Heart left ventricle (tissue), 16 donors: ENCODE results near the gene TEX36. TPM values are rescaled to one million over a fixed set of nuclear protein-coding genes. Genes with fewer than 3 reads are reported as not detected.

Source experiments
- ATAC-seq, 4 donors: fragments of 200-7000 bp; cut with Tn5 transposase; one replicate each; pipeline ENCODE4 v1.9.1; 2020 to 2022; ENCODE audit warnings: moderate library complexity in 4 of 4, mild to moderate bottlenecking in 3 of 4, moderate number of reproducible peaks in 1 of 4
- DNase-seq, 5 donors: peaks; one replicate each; pipeline ENCODE4 v3.0.0-alpha.2; 2020
- H3K27ac ChIP-seq, 12 donors: fragments of 200-600 bp; sonication (generic) in 4 of 12; one replicate each; pipeline versions ENCODE4 v1.5.0 to v1.8.0; 2016 to 2022; ENCODE audit warnings: mild to moderate bottlenecking in 2 of 12
- H3K27me3 ChIP-seq, 9 donors: fragments of 200-600 bp; sonication (generic) in 2 of 9; one replicate each; pipeline versions ENCODE4 v1.5.1 to v1.8.0; 2016 to 2022; ENCODE audit warnings: mild to moderate bottlenecking in 3 of 9
- H3K36me3 ChIP-seq, 9 donors: fragments of 200-600 bp; sonication (generic) in 2 of 9; one replicate each; pipeline versions ENCODE4 v1.5.0 to v1.8.0; 2018 to 2022; ENCODE audit warnings: mild to moderate bottlenecking in 2 of 9
- H3K4me1 ChIP-seq, 12 donors: fragments of 200-600 bp; sonication (generic) in 4 of 12; one replicate each; pipeline versions ENCODE4 v1.5.0 to v1.8.0; 2016 to 2022; ENCODE audit warnings: mild to moderate bottlenecking in 3 of 12
- H3K4me3 ChIP-seq, 12 donors: fragments of 200-600 bp; sonication (generic) in 4 of 12; one replicate each; pipeline versions ENCODE4 v1.5.0 to v1.8.0; 2017 to 2022; ENCODE audit warnings: mild to moderate bottlenecking in 9 of 12, moderate library complexity in 4 of 12
- H3K9me3 ChIP-seq, 12 donors: fragments of 200-600 bp; sonication (generic) in 4 of 12; one replicate each; pipeline versions ENCODE4 v1.5.0 to v1.8.0; 2016 to 2022; ENCODE audit warnings: mild to moderate bottlenecking in 1 of 12
- POLR2A ChIP-seq, 2 donors: fragments of 450-650 bp; IDR thresholded peaks; one replicate each; pipeline ENCODE4 v1.6.1; 2017; ENCODE audit warnings: antibody characterized with exemption in 2 of 2, mild to moderate bottlenecking in 2 of 2, moderate library complexity in 2 of 2
- WGBS, 4 donors: extraction: QIAGEN DNeasy Blood & Tissue Kit in 2 of 4; methylation state at CpG; one replicate each; pipeline versions ENCODE4 v1.1.5 to v1.1.7; 2013 to 2018; 5-methylcytosine and 5-hydroxymethylcytosine counted together
- intact Hi-C, 10 donors: fragments of 100-400 bp; cut with DNase I; formaldehyde crosslinking; loops; one replicate each; pipeline versions ENCODE4 v1.11.1 to v1.14.2; 2022
- polyA plus RNA-seq, 2 donors: library from polyadenylated mRNA; stranded (reverse); fragments of 200-250 nt; gene quantifications; one replicate each; pipeline ENCODE4 v1.2.3, GENCODE V29; 2013
- total RNA-seq, 9 donors: library from RNA; depleted of rRNA in 2 of 9; stranded (reverse); fragments of >200 nt in 2 of 9; fragmentation: NEBNext Ultra II Directional in 3 of 9; extraction: Animal tissue kit (Norgen Biotek cat#: 25700) in 3 of 9; gene quantifications; one replicate each; pipeline versions ENCODE4 v1.1.0 to v1.2.4, GENCODE V29; 2016 to 2023
- TF ChIP-seq, protein P1 (sequence below), 12 donors: fragments of 200-600 bp; sonication (generic) in 4 of 12; IDR thresholded peaks; one replicate each; pipeline versions ENCODE4 v1.5.0 to v1.8.0; 2018 to 2022; ENCODE audit warnings: antibody characterized with exemption in 12 of 12, mild to moderate bottlenecking in 5 of 12
- donor health status: ischemic (EF 13 %, LVEDD 7.1; RV severe dilation, severe dysfunction).
- donor health status: healthy with polysubstance abuse.
- donor health status: DM: no; HTN: yes; CAD: no.
- donor health status: DM: no; HTN: no; CAD: no.
- donor health status: ischemic (EF 25% LVEDD 6.9; RV normal size, moderate dysfunction).
- donor health status: ischemic (EF 25% LVEDD 5.7; RV mildly dilated, moderate dysfunction).
- donor health status: healthy.
- donor health status: DM: yes; HTN: yes; CAD: no.
- donor health status: ischemic (EF 35%, LVEDD 5.7; RV mildly dilated, moderate dysfunction).
- donor health status: nonischemic (EF 11% LVEDD 7.7; RV severe dilation, severe dysfunction).
- donor health status: DM: yes; HTN: yes; CAD: no.
- donor health status: PGD.
- donor health status: ischemic (EF 29% LVEDD 5.4; RV normal size, mild dysfunction).
- donor health status: nonischemic (EF 23%, LVEDD 6.1; RV moderate dilation, normal function).

Gene TEX36
- total and polyA plus RNA-seq, 11 donors, result not detected

DNA sequence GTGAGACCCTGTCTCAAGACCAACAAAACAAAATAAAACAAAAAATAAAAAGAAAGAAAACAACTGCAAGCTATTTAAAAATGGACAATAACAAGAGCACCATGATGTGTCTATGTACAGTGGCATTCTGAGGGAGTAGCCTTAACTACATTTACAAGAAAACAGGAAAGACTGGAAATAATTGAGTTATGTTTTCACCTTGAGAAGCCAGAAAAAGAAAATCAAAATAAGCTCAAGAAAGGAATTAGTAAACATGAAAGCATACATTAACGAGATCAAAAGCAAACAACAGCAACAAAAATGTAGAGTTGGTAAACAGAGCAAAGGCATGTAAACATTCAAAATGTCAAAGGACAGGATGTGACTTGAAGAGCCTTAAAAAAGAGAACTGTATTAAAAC is 36.7 kb downstream of the TEX36 start:
- Histone ChIP-seq H3K36me3 (no peaks in the 10 kb centered on the region), H3K27ac (no peak overlapping the region), H3K4me1 (no peaks in the 10 kb centered on the region), H3K27me3 (peaks cover 0 to 4% (median 0%) of the 10 kb centered on the region in 9 donors), H3K4me3 (no peak overlapping the region), H3K9me3 (peaks cover 0 to 22% (median 4%) of the 10 kb centered on the region in 12 donors)
- DNase-seq, result no peak
- intact Hi-C loops, result no loop called here
- TF ChIP-seq, protein P1, sequence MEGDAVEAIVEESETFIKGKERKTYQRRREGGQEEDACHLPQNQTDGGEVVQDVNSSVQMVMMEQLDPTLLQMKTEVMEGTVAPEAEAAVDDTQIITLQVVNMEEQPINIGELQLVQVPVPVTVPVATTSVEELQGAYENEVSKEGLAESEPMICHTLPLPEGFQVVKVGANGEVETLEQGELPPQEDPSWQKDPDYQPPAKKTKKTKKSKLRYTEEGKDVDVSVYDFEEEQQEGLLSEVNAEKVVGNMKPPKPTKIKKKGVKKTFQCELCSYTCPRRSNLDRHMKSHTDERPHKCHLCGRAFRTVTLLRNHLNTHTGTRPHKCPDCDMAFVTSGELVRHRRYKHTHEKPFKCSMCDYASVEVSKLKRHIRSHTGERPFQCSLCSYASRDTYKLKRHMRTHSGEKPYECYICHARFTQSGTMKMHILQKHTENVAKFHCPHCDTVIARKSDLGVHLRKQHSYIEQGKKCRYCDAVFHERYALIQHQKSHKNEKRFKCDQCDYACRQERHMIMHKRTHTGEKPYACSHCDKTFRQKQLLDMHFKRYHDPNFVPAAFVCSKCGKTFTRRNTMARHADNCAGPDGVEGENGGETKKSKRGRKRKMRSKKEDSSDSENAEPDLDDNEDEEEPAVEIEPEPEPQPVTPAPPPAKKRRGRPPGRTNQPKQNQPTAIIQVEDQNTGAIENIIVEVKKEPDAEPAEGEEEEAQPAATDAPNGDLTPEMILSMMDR (IDR thresholded peaks at IDR 0.05), result no peak
- no peak for ATAC-seq
- WGBS, 4 donors, result 50 to 64% (median 57%) methylated on average over 1 of the region's 1 CpG

DNA sequence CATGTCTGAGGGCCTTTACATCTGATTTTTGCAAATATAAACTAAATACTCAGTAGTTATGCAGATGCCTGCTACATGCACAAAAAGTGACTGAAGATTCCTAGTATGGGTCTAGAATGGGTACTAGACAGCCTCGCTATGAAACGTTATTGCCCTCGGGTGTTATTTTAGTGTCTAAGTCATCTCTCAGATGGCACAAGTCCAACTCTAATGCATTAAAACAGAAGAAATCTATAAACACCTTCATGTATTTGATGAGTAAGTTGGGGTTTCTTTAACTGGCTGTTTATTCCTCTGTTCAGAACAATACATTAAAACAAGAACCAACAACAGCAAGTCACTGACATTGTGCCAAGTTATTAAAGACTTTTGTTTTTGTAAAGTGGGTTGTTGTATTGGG is 41.6 kb downstream of the TEX36 start:
- 81 to 89% (median 85%) methylated on average over 3 of the region's 3 CpGs for WGBS, 4 donors
- Histone ChIP-seq H3K36me3 (no peaks in the 10 kb centered on the region), H3K9me3 (peaks cover 0 to 3% (median 0%) of the 10 kb centered on the region in 12 donors), H3K27me3 (peaks cover 0 to 11% (median 0%) of the 10 kb centered on the region in 9 donors), H3K4me3 (no peak overlapping the region), H3K4me1 (no peaks in the 10 kb centered on the region), H3K27ac (no peak overlapping the region)
- DNase-seq, result no peak
- ATAC-seq, result no peak
- intact Hi-C loops, result no loop called here
- TF ChIP-seq, protein P1 (IDR thresholded peaks at IDR 0.05), result no peak
- TF ChIP-seq POLR2A (IDR thresholded peaks at IDR 0.05), result no peak

- WGBS, 4 donors, result 70 to 88% (median 74%) methylated on average over 1 of the region's 1 CpG
Observed at GRCh38 chr10:125640653-125641052, 42.3 kb downstream of the TEX36 start.

GRCh38 chr10:125639846-125640245 is 43.1 kb downstream of the TEX36 start:
- H3K36me3 ChIP-seq, result no peaks in the 10 kb centered on the region
- H3K9me3 ChIP-seq, result peaks cover 0 to 3% (median 0%) of the 10 kb centered on the region in 12 donors
- ATAC-seq (no peak), DNase-seq (no peak)
- peaks cover 0 to 11% (median 0%) of the 10 kb centered on the region in 9 donors for H3K27me3 ChIP-seq
- H3K4me1 ChIP-seq, result no peaks in the 10 kb centered on the region
- 74 to 83% (median 81%) methylated on average over 7 of the region's 7 CpGs for WGBS, 4 donors
- intact Hi-C loops, result no loop called here
- no peak overlapping the region for H3K27ac ChIP-seq
- TF ChIP-seq POLR2A (IDR thresholded peaks at IDR 0.05), result no peak
- TF ChIP-seq, protein P1 (IDR thresholded peaks at IDR 0.05), result no peak
- no peak overlapping the region for H3K4me3 ChIP-seq

More at GRCh38 chr10:125640653-125641052, 42.3 kb downstream of the TEX36 start:
- no peak overlapping the region for H3K27ac ChIP-seq
- no peaks in the 10 kb centered on the region for H3K36me3 ChIP-seq
- no peaks in the 10 kb centered on the region for H3K4me1 ChIP-seq
- peaks cover 0 to 3% (median 0%) of the 10 kb centered on the region in 12 donors for H3K9me3 ChIP-seq
- DNase-seq, result no peak
- ATAC-seq, result no peak
- intact Hi-C loops, result no loop called here
- no peak overlapping the region for H3K4me3 ChIP-seq
- TF ChIP-seq, protein P1 (IDR thresholded peaks at IDR 0.05), result no peak
- TF ChIP-seq POLR2A (IDR thresholded peaks at IDR 0.05), result no peak
- H3K27me3 ChIP-seq, result peaks cover 0 to 11% (median 0%) of the 10 kb centered on the region in 9 donors
